Coronary artery (tissue), 2 donors: ENCODE data around the gene FNDC8.

Experiments used
- DNase-seq: peaks from one replicate; pipeline ENCODE4 v3.0.0-alpha.2; 2017; ENCODE audit warnings: low spot score
- H3K27ac ChIP-seq, 2 donors: fragments of 200-600 bp; sonication (generic); one replicate each; pipeline ENCODE4 v1.5.1; 2016 to 2019
- H3K4me3 ChIP-seq: fragments of 200-600 bp; sonication (generic); 2 replicates; pipeline ENCODE4 v1.5.1; 2016; ENCODE audit warnings: mild to moderate bottlenecking, moderate library complexity
- TF ChIP-seq, protein P1 (sequence below): fragments of 200-600 bp; sonication (generic); IDR thresholded peaks from one replicate; pipeline ENCODE4 v1.5.1; 2019; ENCODE audit warnings: antibody characterized with exemption

The FNDC8 gene

DNA sequence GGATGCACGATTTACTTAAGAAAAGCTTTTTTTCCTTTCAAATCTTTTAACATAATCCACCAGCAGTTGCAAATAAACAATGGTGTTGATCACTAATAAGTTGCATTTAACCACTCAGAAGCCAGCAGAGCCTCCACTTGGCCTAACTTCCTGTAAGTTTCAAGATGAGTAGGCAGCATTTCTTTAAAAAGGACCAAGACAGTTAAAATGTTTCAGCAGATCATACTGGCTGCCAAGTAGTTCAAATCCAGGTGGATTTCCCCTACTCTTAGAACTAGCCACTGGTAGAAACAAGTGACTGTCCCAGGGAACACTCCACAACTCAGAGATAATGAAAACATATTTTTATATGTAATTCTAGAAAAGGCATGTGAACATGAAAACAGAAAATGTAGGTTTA, 40.9 kb upstream of the FNDC8 start:
- no peak for DNase-seq
- H3K27ac ChIP-seq: no peak overlapping the region
- H3K4me3 ChIP-seq: no peak overlapping the region
- TF ChIP-seq, protein P1, sequence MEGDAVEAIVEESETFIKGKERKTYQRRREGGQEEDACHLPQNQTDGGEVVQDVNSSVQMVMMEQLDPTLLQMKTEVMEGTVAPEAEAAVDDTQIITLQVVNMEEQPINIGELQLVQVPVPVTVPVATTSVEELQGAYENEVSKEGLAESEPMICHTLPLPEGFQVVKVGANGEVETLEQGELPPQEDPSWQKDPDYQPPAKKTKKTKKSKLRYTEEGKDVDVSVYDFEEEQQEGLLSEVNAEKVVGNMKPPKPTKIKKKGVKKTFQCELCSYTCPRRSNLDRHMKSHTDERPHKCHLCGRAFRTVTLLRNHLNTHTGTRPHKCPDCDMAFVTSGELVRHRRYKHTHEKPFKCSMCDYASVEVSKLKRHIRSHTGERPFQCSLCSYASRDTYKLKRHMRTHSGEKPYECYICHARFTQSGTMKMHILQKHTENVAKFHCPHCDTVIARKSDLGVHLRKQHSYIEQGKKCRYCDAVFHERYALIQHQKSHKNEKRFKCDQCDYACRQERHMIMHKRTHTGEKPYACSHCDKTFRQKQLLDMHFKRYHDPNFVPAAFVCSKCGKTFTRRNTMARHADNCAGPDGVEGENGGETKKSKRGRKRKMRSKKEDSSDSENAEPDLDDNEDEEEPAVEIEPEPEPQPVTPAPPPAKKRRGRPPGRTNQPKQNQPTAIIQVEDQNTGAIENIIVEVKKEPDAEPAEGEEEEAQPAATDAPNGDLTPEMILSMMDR: no peak

DNA sequence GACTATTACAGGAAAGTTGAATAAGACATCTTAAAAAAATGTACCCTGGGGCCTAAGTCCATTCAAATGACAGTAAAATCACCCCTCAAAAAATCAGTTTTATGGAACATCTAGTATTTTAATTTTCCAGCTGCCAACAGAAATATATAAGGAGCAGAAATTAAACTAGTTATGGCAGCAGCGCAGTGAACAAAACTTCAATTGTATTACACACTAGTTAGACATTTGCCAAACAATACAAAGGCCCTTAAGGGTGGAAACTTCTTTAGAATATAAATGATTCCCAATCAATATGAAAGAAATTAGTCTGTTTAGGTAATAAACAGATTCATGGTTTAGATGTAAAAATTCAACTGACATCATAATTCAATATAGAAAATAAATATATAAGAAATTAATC, 39.8 kb upstream of the FNDC8 start:
- H3K27ac ChIP-seq: no peak overlapping the region
- TF ChIP-seq, protein P1: no peak
- no peak overlapping the region for H3K4me3 ChIP-seq

DNA sequence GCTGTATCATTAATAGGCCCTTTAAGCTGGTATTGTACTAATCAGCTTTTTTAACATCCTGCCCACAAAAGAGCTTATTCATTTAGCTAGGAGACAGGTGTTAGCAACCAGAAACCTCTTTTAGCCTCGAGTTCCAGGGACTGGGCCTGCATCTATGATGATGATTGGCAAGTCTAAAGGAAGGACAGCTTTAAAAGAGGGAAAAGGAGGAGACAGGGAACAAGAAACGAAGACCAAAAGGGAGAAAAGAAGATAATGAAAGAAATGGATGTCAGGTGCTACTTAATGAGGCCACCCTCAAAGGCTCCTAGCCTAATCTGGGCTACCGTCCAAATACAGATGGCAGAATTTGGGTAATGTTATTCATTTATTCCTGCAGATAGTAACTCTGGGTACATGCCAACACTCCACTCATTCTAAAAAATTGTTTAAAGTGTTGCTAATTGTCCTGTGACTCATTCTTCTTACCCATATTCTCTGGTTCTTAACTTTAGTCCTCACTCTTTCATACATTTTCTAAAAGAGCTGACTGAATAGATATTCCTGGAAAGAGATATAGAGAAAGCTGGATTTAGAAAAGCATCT, 39.2 kb upstream of the FNDC8 start:
- TF ChIP-seq, protein P1: no peak
- no peak overlapping the region for H3K27ac ChIP-seq
- no peak for DNase-seq
- no peak overlapping the region for H3K4me3 ChIP-seq

More for the DNA sequence above, 39.8 kb upstream of the FNDC8 start:
- DNase-seq: no peak

DNA sequence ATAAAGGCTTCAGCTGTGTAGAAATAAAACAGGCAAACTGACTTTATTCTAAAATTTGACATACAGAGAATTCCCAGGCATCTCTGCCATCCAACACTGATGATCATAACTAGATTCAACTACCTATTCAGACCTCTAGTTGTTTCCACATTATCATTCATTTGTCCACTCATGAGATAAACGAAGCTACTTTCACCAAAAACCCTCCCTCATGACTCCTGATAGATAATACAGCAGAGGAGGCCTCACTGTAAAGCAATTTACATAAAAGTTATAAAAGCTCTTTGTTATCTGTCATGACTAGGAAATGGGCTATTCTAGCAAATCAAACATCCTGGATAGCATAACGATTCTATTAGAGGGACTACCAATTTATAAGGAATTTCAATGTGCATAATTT, 38.3 kb upstream of the FNDC8 start:
- DNase-seq: no peak
- Histone ChIP-seq H3K27ac (no peak overlapping the region), H3K4me3 (no peak overlapping the region)
- TF ChIP-seq, protein P1: no peak

DNA sequence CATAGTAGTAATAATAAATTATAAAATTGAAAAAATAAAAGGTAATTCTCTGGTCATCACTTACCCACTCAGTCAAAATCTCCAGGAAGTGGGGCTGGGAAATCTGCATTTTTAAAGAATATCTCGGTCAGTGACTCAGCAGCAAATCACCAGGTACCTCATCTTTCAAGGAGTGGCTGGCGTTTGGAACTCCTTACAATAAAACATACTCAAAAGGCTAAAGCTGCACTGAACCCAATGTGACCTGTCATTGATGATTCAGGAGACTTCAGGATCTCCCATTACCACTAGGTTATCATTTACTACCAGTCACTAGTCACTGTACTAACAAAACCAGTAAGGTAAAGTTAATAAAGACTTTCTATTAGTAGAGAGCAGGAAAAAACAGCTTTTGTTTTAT, 36.4 kb upstream of the FNDC8 start:
- DNase-seq: no peak
- Histone ChIP-seq H3K4me3 (no peak overlapping the region), H3K27ac (no peak overlapping the region)
- TF ChIP-seq, protein P1: no peak

DNA sequence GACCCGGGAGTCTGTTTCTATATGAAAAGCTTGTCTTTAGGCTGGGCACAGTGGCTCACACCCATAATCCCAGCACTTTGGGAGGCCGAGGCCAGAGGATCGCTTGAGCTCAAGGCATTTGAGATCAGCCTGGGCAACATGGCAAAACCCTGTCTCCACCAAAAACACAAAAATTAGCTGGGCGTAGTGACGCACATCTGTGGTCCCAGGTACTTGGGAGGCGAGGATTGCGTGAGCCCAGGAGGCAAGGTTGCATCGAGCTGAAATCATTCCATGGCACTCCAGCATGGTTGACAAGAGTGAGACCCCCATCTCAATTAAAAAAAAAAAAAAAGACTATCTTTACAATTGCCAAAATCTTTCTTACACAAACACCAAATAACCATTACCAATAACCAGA, 35.3 kb upstream of the FNDC8 start:
- DNase-seq: no peak
- H3K27ac ChIP-seq: no peak overlapping the region
- H3K4me3 ChIP-seq: no peak overlapping the region
- TF ChIP-seq, protein P1: no peak

DNA sequence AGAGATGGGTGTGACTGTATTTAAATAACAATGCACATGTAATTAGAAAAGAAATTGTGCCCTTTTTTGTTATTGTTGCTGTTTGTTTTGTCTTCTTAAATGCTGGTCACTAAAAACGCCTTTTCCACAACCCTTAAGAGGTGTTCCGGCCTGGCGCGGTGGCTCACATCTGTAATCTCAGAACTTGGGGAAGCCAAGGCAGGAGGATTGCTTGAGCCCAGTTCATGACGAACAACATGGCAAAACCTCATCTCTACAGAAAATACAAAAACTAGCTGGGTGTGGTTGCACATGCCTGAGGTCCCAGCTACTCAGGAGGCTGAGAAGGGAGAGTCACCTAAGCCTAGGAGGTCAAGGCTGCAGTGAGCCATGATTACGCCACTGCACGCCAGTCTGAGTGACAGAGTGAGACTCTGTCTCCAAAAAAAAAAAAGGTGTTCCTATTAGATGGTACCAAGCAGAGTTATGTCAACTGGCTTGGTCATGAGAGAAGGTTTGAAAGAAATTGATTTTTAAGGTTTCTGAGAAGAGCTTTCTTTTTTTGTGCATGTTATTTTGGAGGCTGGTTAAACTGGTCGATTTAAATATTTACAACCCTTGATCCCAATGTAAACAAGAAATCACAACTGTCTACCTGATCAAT, 34.4 kb upstream of the FNDC8 start:
- Histone ChIP-seq H3K27ac (no peak overlapping the region), H3K4me3 (peak overlapping the region; percentile 92)
- DNase-seq: no peak
- TF ChIP-seq, protein P1: no peak
